GM12865 (cell line): ENCODE results near the gene FARP2.
"Not testable (repeated sequence)": the region's sequence is repeated elsewhere in the genome, so short reads cannot be mapped to it uniquely, and the experiment has no call there.

Experiments used
- DNase-seq: peaks from one replicate; pipeline ENCODE4 v3.0.0; 2010; ENCODE audit warnings: low read depth
- H3K4me3 ChIP-seq: 2 replicates; pipeline ENCODE4 v1.5.1; 2011; ENCODE audit warnings: mild to moderate bottlenecking, low read depth, low read length, control low read depth
- TF ChIP-seq, protein P1 (sequence below): IDR thresholded peaks from 2 replicates; pipeline ENCODE4 v1.5.1; 2011; ENCODE audit warnings: low read length, control low read depth, low read depth, inconsistent platforms; ENCODE audit not compliant: insufficient read depth; ENCODE audit errors: missing control alignments

The FARP2 gene

DNA sequence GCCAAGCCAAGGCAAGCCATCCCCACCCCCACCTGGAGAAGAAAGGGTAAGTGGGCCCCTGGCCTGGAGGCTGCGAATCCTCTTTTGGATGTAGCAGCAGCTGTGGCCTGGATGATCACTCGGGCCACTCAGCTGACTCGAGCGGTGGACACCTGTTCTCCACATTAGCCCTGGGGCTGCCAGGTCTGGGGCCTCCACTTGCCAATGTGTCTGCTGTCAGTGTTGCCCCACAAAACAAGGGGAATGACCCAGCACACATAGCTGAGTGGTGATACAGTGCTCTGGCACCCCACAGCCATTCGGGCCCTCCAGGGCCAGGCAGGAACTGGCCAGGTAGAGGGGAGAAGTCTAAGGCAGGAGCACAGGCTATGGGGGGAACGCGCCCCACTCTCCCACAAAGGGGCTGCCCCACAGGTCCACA, 149.7 kb downstream of the FARP2 start:
- H3K4me3 ChIP-seq, result no peak overlapping the region
- no peak for DNase-seq

DNA sequence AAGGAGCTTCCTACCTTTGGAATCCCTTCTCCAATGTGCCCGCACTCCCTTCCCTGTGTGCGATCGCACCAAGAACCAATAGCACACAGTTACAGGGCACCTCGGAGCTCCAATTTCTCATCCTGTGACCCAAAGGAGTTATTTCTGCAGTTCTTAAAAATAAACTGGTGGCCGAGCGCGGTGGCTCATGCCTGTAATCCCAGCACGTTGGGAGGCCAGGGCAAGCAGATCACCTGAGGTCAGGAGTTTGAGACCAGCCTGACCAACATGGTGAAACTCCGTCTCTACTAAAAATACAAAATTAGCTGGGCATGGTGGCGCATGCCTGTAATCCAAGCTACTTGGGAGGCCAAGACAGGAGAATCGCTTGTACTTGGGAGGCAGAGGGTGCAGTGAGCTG, 150.2 kb downstream of the FARP2 start:
- H3K4me3 ChIP-seq, DNase-seq: not testable (repeated sequence)

More for the DNA sequence above, 149.7 kb downstream of the FARP2 start:
- TF ChIP-seq, protein P1, sequence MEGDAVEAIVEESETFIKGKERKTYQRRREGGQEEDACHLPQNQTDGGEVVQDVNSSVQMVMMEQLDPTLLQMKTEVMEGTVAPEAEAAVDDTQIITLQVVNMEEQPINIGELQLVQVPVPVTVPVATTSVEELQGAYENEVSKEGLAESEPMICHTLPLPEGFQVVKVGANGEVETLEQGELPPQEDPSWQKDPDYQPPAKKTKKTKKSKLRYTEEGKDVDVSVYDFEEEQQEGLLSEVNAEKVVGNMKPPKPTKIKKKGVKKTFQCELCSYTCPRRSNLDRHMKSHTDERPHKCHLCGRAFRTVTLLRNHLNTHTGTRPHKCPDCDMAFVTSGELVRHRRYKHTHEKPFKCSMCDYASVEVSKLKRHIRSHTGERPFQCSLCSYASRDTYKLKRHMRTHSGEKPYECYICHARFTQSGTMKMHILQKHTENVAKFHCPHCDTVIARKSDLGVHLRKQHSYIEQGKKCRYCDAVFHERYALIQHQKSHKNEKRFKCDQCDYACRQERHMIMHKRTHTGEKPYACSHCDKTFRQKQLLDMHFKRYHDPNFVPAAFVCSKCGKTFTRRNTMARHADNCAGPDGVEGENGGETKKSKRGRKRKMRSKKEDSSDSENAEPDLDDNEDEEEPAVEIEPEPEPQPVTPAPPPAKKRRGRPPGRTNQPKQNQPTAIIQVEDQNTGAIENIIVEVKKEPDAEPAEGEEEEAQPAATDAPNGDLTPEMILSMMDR, result no peak

DNA sequence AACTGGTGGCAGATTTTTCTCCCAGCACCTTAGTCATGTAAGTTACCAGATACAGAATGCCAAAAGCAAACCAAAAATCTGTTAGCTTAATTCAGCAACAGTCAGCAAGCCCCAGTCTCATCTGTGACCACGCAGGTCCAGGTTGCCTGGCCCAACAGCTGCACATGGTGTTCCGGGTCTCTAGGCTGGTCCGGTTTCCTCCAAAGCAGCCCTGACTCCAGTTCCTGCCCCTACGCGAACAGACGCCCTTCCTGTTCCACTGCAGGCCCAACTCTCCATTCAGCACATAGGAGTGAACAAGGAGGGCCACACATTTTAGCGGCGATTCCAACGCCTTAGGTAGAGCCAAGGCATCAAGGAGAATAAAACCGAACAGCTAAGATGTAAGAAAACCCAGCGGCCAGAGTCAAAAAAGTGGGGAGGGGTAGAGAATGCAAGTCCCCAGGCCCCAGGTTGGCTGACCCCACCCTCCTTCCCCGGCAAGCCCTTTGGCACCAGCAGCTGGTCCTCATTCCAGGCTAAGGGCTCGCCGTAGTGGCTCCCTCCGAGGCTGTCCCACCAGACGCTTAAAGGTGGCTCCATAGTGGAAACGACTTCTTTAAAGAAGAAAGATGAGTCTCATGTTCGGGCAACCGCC, 150.8 kb downstream of the FARP2 start:
- no peak for DNase-seq
- TF ChIP-seq, protein P1, result no peak
- H3K4me3 ChIP-seq, result peak overlapping the region; percentile 85

DNA sequence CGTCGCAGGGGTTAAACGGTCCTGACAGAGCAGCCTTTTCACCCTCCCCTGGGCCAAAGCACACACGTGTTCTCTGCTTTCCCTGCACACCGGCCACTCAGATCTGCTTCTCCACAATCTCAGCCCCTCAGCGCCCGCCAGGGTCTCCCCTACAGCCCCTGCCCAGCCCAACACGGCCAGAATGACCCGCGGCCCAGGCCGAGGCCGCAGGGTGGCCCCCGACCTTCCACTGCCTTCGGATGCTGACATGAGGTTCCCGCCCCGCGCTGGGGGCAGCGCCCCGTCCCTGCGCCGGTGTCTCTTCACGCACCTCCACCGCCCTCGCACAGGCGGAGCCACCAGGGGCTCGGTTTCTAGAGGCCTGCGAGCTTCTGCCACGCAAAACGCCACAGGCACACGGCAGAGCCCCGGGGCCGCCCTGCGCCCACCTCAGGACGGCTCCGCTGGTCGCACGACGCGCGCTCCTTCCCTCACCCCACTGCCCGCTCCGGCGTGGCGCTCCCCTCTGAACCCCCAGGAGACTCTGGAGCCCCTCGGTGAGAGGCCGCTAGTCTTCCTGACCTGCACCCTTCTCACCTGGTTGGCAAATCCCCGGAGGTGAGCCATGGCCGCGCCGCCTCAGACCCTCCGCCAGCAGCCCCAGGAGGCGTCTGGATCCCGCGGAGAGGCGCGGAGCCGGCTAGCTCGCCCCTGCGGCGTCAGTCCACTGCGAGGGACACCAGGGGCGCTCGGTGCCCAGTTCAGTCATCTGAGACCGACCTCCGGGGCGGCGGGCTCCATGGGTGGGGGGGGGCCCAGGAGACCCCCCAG, 151.6 kb downstream of the FARP2 start:
- peak overlapping the region; percentile 85 for H3K4me3 ChIP-seq
- TF ChIP-seq, protein P1, result peak; percentile 24
- peak; percentile 47 for DNase-seq

DNA sequence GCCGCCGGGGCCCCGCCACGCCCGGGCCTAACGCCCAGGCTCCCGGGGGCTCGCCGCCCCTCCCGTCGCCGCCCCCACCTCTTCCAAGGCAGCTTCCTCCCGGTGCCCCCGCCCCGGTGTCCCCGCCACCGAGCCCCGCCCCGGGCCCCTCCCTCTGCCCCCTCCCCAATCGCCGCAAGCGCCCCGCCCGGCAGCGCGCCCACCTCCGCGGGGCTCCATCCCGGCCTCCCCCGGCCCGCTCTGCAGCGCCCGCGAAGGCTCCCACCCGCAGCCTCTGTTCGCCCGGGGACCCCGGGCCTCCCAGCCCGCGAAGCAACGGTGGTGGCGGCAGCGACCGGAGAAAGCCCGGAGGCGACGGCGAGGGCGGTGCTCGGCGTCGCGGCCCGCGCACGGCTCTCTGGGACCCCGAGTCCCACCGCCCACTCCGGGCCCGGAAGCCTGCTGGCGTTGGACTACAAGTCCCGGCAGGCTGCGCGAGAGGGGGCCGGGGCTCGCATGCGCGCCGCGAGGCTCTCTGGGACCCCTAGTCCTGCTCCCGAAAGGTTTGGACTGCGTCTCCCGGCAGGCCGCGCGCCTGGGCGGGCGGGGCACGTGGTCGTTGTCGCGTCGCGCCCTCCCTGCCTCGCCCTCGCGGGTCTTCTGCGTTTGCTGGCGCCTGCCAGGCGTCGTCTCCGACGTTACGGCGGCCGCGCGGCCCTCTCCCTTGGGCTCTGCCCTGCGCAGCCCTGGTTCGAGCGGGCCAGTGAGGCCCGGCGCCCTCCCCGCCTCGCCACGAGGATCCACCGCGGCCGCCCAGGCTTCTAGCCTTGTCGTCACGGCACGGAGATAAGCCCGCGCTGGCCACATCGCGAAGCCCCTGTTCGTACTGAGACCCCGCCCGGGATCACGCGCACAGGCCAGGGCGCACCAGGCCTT, 152.4 kb downstream of the FARP2 start, which contains the start of gene STK25:
Gene STK25 (minus strand): TSS at position 345 of the 915 bp plus-strand sequence. CDS start 549 bp downstream, outside the sequence.
- DNase-seq, result peak; percentile 99
- TF ChIP-seq, protein P1, result no peak
- H3K4me3 ChIP-seq, result peak within 1 kb of the TSS; percentile 85

DNA sequence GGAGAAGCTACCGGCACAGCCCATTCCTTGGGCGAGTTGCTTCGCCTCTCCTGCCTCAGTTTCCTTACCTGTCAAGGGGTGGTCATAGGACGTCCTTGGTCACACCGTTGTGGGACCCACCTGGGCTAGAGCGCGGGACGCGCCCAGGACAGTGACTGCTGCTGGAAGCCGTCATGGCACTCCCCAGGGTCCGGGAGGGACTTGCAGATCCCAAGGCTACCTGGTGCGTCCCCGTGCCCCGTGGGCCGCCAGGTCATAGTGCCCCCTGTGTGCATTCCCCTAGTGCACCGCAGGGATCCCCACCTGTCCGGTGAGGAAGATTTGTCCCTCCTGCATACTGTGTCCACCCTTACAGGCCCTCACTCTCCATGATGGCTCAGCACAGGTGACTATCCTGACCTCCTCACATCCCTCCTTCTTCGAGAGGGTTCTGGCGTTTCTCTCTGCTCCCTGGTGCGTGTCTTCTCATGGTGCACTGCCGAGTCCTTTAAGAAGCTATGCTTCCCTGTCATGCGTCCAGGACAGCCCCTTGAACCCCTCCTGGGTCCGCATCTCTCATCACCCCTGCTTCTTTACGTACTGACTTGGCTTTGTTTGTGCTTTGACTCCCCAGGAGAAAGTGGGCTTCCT, 153.2 kb downstream of the FARP2 start:
- TF ChIP-seq, protein P1, result no peak
- H3K4me3 ChIP-seq, result peak overlapping the region; percentile 85
- no peak for DNase-seq
